Occipital lobe (tissue), 2 donors: ENCODE data around the gene ERP44. TPM values are rescaled to one million over a fixed set of nuclear protein-coding genes. Genes with fewer than 3 reads are reported as not detected.
"Not testable (repeated sequence)": the region's sequence is repeated elsewhere in the genome, so short reads cannot be mapped to it uniquely, and the experiment has no call there.

Experiments
- DNase-seq: peaks from one replicate; lab custom pipeline; 2025; lab: John Stamatoyannopoulos, UW
- total RNA-seq: library from RNA; depleted of rRNA; stranded (reverse); fragments of >200 nt; gene quantifications from one replicate; pipeline ENCODE4 v1.2.3, GENCODE V29; 2014

The ERP44 gene
- total RNA-seq, 1 donor from 2014 or later: 31.5 TPM

- no peak for DNase-seq
Observed at GRCh38 chr9:100100146-100100667, 1.4 kb upstream of the ERP44 start.

DNA sequence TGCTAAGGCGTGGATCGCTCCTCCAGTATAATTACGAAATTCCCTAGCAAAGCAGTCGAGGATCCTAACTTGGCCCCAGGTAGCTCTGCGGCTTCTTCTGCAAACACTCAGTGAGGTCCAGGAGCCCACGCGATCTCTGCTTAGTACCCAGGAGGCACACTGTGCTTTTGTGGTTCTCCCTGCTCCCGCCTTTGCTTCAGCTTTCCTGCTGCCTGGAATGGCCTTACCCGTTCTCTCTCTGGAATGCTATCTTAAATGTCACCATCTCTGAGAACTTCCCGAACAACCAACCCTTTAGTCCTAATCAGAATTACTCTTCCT, 882 bp upstream of the ERP44 start:
- DNase-seq: peak; percentile 34

GRCh38 chr9:100098046-100098886, 534 bp downstream of the ERP44 start:
- peak; percentile 24 for DNase-seq

GRCh38 chr9:100096378-100096916, 2.4 kb downstream of the ERP44 start:
- DNase-seq: no peak

- DNase-seq: not testable (repeated sequence)
Observed at GRCh38 chr9:100094411-100094810, 4.4 kb downstream of the ERP44 start.

- DNase-seq: no peak
Observed at GRCh38 chr9:100092066-100092465, 6.7 kb downstream of the ERP44 start.

GRCh38 chr9:100091650-100092049, 7.2 kb downstream of the ERP44 start:
- DNase-seq: no peak

DNA sequence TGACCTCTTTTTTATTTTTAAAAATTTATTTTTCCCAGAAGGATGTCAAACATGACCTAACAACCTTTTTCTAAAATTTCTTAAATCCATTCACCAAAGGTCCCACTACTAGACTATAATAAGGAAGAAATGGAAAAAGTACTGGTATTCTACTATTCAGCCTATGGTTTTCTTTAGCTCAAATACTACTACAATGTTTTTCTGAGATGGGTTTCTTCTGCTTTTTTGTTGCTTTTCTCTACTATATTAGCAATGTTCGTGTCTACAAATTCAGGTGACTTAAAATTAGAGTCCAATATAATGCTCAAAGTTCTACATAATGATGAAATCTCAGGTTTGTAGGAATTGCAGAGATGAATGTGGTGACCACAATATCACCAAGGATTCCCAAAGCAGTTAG, 7.9 kb downstream of the ERP44 start:
- DNase-seq: no peak

DNA sequence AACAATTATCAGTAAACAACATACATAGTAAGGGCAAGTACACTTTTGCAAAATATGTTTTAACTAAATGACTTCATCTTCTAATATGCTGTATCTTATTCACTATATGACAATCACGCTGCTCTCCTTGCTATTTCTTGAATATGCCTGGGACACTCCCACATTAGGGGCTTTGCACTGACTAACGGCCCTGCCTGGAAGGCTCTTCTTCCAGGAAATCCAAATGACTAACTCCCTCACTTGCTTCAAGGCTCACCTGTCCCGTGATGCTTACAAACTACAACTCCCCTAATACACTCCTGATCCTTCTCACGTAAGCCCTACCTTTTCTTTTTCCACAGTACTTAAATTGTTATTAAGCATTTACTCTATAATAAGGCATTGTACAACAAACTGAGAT, 10.6 kb downstream of the ERP44 start:
- DNase-seq: no peak

GRCh38 chr9:100087218-100087617, 11.6 kb downstream of the ERP44 start:
- DNase-seq: no peak

- DNase-seq: no peak
Observed at GRCh38 chr9:100086097-100086635, 12.6 kb downstream of the ERP44 start.

DNA sequence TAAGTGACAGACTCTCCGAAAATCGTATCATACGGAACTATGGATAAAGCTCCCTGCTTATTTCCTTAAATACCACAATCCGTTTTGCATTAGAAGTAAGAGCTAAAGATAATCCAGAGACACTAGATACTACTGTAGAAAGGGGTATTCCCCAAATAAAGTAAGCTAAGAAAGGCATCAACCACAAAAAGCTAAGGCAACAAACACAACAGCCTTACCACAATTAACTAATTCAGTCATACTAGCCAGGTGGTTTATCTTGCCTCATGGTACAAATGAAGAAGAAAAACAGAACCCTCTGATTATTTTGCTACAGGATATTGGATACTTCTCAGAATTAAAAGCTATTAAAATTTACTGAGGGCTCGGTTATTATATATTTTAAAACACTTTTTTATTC, 14.1 kb downstream of the ERP44 start:
- DNase-seq: no peak

DNA sequence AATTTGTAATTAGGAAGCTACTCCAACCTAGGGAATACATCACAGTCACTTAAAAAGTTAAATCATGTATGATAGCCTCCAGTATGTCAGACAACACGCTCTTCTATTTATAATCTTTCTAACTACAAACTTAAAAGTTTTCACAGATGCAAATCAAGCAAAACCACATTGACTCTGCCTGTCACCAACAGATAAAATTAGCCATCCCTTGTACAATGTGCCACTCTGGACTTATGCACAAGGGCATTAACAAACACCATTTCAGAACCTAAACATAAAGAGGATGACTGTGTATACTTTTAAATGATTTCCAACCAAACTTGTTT, 14.7 kb downstream of the ERP44 start:
- DNase-seq: no peak

DNA sequence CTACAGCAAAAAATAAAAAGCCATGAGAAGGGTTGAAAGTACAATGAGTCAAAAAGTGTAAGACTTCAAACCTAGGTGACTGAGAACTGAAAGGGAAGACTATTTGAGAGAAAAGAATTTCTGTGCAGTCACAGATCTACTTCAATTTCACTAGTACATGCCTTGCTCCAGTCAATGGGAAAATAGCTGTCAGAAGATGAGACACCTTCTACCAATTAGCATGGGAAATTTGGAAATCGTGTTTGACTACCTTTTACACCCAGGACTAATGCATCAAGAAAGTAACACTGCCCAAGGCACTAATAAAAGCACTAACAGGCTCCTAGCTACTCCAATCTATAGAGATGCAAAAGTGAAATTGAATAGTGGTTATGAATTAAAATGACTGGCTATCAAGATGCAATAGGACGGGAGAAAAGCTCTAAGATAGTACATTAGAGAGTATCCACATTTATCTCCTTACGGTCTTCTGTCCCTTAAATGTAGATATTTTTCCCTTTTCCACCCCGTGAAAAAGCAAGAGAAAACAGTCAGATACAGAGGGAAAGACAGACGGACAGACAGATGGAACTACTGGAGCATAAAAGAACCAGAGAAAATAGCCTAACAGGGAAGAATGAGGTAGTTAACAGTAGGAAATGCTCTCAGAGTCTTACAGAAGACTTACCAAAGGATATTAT, 15.2 kb downstream of the ERP44 start:
- DNase-seq: no peak

GRCh38 chr9:100082782-100083181, 16.0 kb downstream of the ERP44 start:
- DNase-seq: no peak

GRCh38 chr9:100076256-100076655, 22.5 kb downstream of the ERP44 start:
- DNase-seq: not testable (repeated sequence)

- no peak for DNase-seq
Observed at GRCh38 chr9:100074989-100075388, 23.8 kb downstream of the ERP44 start.

DNA sequence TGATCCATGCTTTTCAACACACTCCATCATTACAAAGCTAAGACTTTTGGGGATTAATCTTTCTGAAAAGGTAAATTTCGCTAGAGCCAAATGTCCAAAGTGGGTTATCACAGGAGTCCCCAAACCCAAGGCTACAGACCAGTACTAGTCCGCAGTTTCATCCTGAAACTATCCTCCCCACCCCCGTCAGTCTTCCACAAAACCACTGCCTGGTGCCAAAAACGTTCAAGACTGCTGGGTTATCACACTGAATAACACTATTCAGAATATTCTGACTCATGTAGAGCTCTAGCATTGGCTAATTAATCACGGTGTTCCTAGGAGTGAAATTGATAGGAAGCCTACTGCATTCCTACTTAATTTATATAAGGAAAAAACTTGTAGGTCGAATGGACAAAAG, 24.7 kb downstream of the ERP44 start:
- DNase-seq: no peak

DNA sequence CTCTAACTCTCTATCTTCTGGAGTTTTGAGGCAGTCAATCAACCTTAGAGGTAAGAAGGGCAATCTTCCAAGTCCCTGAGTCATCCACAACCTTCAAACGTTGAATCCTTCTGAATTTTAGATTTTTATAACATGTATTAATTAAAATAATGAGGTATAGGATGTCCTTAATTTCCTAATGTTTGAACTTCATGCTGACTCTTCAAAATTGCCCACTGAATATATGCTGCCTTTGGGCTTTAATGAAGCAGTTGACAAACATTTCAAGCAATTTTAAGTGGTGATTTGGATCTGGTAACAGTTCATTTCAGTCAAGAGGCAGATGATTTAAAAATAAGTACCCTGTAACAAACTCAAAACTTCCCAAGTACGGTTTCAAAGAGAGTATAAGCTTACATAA, 26.0 kb downstream of the ERP44 start:
- DNase-seq: no peak

- no peak for DNase-seq
Observed at GRCh38 chr9:100071271-100071670, 27.5 kb downstream of the ERP44 start.

DNA sequence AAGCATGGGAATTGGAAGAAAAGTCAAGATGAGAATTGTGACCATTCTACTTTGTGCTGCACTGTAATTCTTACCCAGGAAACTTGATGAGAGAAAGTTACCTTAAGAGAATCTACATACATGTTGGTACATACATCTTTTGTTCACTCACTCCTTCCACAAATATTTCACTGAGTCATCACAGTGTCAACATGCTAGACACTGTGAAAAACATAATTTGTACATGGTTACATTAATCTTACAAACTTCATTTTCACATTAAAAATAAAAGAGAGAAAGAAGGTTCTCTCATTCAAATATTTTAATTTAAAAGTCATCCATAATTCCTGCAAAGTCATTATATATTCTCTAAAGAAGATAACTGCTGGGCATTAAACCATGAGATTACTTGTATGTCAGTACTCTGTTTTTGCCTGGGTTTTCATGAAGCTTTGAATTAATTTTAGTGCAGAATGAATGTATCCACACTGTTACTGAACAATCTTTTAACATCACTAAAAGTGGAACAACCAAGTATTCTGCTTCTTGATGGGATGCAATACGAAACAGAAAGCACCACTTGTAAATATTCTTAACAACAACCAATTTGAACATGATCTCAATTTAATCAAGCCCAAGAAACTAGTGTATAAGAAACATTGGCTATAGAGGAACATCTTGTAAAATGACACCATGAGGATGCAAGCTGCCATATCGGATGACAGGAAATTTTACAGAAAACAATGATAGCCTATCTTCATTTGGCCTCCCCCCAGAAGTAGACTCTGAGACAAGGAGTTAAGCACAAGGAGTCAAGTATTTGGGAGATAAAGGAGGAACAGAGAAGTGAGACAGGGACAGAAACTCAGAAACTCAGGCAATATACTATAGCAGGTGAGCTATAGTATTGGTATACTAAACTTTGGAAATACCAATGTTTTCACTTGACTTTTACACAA, 28.4 kb downstream of the ERP44 start:
- no peak for DNase-seq
